Neural crest cell (in vitro differentiated cells): Measurements from ENCODE around the gene IRF2BPL. TPM values are rescaled to one million over a fixed set of nuclear protein-coding genes. Genes with fewer than 3 reads are reported as not detected.

ENCODE experiments used
- DNase-seq: peaks from one replicate; pipeline ENCODE4 v3.0.0; 2021; ENCODE audit warnings: low read depth, mixed read lengths, low spot score
- H3K27ac Mint-ChIP-seq: one replicate; pipeline ENCODE4 v1.8.0; 2021; ENCODE audit warnings: mild to moderate bottlenecking, mixed read lengths; ENCODE audit not compliant: unreplicated experiment
- H3K27me3 Mint-ChIP-seq: 2 replicates; pipeline ENCODE4 v1.8.0; 2021; ENCODE audit warnings: low read depth, mild to moderate bottlenecking, mixed read lengths
- H3K36me3 Mint-ChIP-seq: 2 replicates; pipeline ENCODE4 v1.8.0; 2021; ENCODE audit warnings: low read depth, mild to moderate bottlenecking, mixed read lengths
- H3K4me1 Mint-ChIP-seq: 2 replicates; pipeline ENCODE4 v1.8.0; 2021; ENCODE audit warnings: mixed read lengths
- H3K4me3 Mint-ChIP-seq: one replicate; pipeline ENCODE4 v1.8.0; 2021; ENCODE audit warnings: mild to moderate bottlenecking, mixed read lengths
- H3K9me3 Mint-ChIP-seq: 2 replicates; pipeline ENCODE4 v1.8.0; 2021; ENCODE audit warnings: mixed read lengths
- total RNA-seq: library from RNA; stranded (reverse); gene quantifications from 2 replicates; pipeline ENCODE4 v1.2.1, GENCODE V29; 2021
- TF ChIP-seq, protein P1 (sequence below): fragments of 200-600 bp; sonication (generic); conservative IDR thresholded peaks from 2 replicates; pipeline ENCODE4 v1.5.0; 2021; ENCODE audit warnings: antibody characterized with exemption, mild to moderate bottlenecking

Gene IRF2BPL
- total RNA-seq, 1 donor from 2014 or later, result 43.6 TPM

DNA sequence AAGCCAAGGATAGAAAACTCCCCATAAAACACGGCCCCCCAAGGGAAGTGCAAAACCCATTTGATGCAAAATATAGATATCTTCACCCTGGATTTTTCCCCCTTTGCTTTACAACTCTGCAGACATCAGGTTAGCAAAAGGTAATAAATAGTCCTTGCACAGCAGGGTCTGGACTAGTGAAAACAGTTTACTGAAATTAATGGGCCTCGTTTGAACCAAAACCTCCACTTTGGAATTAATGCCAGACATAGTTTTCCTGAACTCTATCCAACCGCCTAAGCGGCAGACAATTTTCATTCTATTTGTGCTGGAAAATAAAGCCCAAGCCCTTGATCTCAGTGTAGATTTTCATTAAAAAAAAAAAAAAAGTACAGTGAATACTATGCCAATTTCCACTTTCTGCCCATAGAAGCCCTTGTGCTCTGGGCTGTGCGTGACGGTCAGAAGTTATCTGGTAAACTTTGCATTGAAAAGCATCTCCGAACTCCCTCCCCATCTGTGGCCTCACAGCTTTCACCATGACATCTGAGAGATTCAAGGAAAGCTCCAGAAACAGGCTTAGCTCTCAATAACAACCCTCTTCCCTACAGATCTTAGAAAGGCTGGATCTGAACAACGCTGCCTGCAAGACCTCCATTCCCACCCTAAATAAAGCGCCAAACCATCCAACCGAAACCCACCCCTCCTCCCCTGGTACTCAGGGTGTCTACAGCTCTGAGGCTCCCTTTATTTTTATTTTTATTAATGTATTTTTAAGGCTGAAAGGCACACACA is 11.0 kb upstream of the IRF2BPL start:
- no peaks in the 10 kb centered on the region for H3K9me3 Mint-ChIP-seq
- no peak for DNase-seq
- H3K36me3 Mint-ChIP-seq, result no peaks in the 10 kb centered on the region
- H3K27ac Mint-ChIP-seq, result peak overlapping the region; percentile 96
- TF ChIP-seq, protein P1, sequence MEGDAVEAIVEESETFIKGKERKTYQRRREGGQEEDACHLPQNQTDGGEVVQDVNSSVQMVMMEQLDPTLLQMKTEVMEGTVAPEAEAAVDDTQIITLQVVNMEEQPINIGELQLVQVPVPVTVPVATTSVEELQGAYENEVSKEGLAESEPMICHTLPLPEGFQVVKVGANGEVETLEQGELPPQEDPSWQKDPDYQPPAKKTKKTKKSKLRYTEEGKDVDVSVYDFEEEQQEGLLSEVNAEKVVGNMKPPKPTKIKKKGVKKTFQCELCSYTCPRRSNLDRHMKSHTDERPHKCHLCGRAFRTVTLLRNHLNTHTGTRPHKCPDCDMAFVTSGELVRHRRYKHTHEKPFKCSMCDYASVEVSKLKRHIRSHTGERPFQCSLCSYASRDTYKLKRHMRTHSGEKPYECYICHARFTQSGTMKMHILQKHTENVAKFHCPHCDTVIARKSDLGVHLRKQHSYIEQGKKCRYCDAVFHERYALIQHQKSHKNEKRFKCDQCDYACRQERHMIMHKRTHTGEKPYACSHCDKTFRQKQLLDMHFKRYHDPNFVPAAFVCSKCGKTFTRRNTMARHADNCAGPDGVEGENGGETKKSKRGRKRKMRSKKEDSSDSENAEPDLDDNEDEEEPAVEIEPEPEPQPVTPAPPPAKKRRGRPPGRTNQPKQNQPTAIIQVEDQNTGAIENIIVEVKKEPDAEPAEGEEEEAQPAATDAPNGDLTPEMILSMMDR, result no peak
- peak overlapping the region; percentile 80 for H3K4me3 Mint-ChIP-seq
- no peaks in the 10 kb centered on the region for H3K27me3 Mint-ChIP-seq
- H3K4me1 Mint-ChIP-seq, result peaks cover 89% of the 10 kb centered on the region

DNA sequence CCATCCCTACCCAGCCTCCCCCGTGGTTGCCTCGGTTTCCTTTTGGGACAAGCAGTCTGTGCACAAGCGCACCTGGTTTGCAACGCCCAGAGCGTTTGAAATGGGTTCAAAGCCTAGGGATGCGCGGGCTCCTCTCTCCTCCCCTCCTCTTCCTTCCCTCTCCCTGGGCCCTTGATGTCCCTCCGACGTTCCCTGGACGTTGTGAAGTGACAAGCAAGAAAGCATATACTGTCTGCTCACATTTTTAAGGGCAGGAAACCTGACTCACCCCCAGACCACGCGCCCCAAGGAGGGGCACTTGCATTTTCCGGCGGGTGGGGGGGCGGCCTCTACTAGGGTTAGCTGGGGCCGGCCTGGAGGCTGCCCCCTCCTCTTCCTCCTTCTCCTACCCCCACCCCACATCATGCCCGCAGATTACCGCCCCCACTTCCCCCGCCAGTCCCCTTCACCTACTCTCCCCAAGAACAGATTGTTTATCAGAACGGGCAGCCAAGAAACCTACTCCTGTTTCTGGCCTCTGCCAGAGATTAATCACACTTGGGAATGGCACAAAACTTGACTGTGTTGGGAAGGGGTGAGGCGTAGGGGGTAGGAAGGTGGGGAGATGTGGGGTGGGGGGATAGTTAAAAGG is 9.5 kb upstream of the IRF2BPL start:
- Mint-ChIP-seq H3K9me3 (no peaks in the 10 kb centered on the region), H3K27me3 (no peaks in the 10 kb centered on the region), H3K36me3 (no peaks in the 10 kb centered on the region), H3K27ac (peak overlapping the region; percentile 35), H3K4me3 (peak overlapping the region; percentile 80), H3K4me1 (peaks cover 88% of the 10 kb centered on the region)
- TF ChIP-seq, protein P1, result no peak
- DNase-seq, result no peak

DNA sequence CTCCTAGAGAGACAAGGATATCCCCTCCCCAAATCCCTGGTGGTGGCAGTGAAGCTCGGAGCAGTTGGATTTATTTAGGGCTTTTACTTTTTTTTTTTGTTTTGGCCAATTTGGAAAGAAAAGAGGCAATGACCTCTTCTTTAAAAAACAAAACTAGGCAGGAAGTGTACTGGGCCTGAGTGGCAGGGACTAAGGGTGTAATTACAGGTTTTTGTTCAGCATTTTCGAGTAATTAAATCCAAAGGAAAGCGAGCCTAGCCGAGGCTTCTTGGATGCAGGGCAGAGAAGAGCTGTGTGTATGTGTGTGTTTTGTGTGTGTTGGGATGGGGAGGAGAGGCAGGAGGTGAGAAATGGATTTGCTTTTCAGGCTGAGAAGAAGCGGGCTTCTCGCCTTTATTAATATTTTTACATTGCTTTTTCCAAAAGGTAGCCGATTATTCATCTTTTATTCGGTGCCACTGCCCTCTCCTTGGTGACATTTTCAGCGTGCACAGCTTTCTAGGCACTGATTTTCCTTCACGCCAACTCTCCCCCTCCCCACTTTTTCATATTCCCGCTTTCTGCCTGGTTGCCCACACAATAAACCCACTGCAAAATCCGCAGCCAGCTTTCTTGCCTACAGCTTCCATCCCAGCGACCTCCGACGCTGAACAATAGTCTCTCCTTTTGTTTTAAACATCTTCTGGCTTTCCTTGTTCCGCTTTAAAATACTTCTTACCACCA is 8.9 kb upstream of the IRF2BPL start:
- Mint-ChIP-seq H3K36me3 (no peaks in the 10 kb centered on the region), H3K9me3 (no peaks in the 10 kb centered on the region), H3K4me1 (peaks cover 89% of the 10 kb centered on the region), H3K27ac (peak overlapping the region; percentile 94), H3K27me3 (no peaks in the 10 kb centered on the region), H3K4me3 (peak overlapping the region; percentile 58)
- TF ChIP-seq, protein P1, result no peak
- no peak for DNase-seq

DNA sequence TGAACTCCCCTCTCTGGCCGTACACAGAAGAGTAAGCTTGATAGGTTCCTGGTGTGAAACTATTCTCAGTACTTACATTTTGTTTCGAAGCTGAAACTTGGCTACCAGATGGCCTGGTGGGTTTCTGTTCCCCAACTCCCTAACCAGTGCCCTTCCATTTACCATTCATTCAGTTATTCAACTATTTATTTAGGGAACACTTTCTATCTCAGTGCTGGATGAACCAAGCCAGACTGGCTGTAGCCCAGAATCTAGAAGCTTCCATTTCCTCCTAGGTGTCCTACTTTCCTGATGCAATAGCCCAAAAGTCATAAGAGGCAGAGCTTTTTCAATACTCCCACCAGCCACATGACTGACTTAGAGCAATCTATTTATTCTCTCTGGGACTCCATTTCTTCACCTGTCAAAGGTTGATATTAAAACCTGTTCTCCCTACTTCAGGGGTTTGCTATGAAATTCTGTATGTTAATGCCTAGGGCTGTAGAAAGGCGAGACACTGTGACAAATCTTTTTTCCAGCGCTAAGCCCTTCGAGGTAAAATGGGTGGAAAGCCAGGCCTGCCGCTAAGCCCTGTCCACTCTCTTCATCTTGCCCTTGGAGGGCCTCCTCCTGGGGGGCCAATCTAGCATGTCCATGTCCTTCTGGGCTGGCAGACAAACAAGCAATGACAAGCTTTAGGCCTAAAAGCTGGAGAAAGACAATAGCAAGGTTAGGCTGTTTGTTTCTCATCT is 8.1 kb upstream of the IRF2BPL start:
- Mint-ChIP-seq H3K9me3 (no peaks in the 10 kb centered on the region), H3K27me3 (no peaks in the 10 kb centered on the region), H3K27ac (peak overlapping the region; percentile 94), H3K4me1 (peaks cover 89% of the 10 kb centered on the region), H3K36me3 (no peaks in the 10 kb centered on the region), H3K4me3 (peak overlapping the region; percentile 58)
- no peak for DNase-seq
- TF ChIP-seq, protein P1, result no peak

DNA sequence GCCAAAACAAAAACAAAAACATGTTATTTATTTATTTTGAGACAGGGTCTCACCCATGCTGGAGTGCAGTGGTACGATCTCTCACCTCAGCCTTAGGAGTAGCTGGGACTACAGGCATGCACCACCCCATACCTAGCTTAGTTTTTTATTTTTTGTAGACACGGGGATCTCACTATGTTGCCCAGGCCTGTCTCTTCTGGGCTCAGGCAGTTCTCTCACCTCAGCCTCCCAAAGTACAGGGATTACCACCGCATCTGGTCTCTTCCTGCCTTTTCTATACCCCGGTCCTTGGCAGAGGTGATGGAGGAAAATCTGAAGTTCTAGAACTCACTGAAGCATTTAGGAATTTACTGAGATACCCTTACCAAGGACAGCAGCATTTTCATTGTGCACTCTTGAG is 6.8 kb upstream of the IRF2BPL start:
- peak overlapping the region; percentile 38 for H3K4me3 Mint-ChIP-seq
- H3K36me3 Mint-ChIP-seq, result no peaks in the 10 kb centered on the region
- H3K27ac Mint-ChIP-seq, result no peak overlapping the region
- H3K4me1 Mint-ChIP-seq, result peaks cover 82% of the 10 kb centered on the region
- no peak for DNase-seq
- TF ChIP-seq, protein P1, result no peak
- H3K9me3 Mint-ChIP-seq, result no peaks in the 10 kb centered on the region
- no peaks in the 10 kb centered on the region for H3K27me3 Mint-ChIP-seq
